Calu3 (cell line): ENCODE measurements around the gene PTGDR. TPM values are rescaled to one million over a fixed set of nuclear protein-coding genes. Genes with fewer than 3 reads are reported as not detected.

Experiments used
- BruUV-seq: library from RNA; stranded (reverse); fragments of 400-500 nt; replicated peaks from 2 replicates; lab custom pipeline; 2021; lab: Mats Ljungman, UMichigan
- CTCF ChIA-PET: fragments of 300-600 bp; sonication (Branson Sonifier 250); formaldehyde crosslinking; loops from one replicate; lab custom pipeline; 2022; ENCODE audit warnings: antibody characterized with exemption; lab: Charles Lee
- DNase-seq: peaks from one replicate; pipeline ENCODE4 v3.0.0; 2022
- H3K27ac Mint-ChIP-seq: one replicate; pipeline ENCODE4 v1.8.0; 2022; ENCODE audit warnings: mixed read lengths; ENCODE audit not compliant: unreplicated experiment
- H3K27me3 Mint-ChIP-seq: one replicate; pipeline ENCODE4 v1.8.0; 2022; ENCODE audit warnings: mixed read lengths; ENCODE audit not compliant: unreplicated experiment
- H3K36me3 Mint-ChIP-seq: one replicate; pipeline ENCODE4 v1.8.0; 2022; ENCODE audit warnings: mild to moderate bottlenecking, moderate library complexity, mixed read lengths; ENCODE audit not compliant: insufficient read depth, unreplicated experiment
- H3K4me1 Mint-ChIP-seq: one replicate; pipeline ENCODE4 v1.8.0; 2022; ENCODE audit warnings: mild to moderate bottlenecking, low read depth, mixed read lengths; ENCODE audit not compliant: unreplicated experiment
- H3K4me3 Mint-ChIP-seq: one replicate; pipeline ENCODE4 v1.8.0; 2022; ENCODE audit warnings: mild to moderate bottlenecking, low read depth, moderate library complexity, mixed read lengths; ENCODE audit not compliant: unreplicated experiment
- H3K9me3 Mint-ChIP-seq: one replicate; pipeline ENCODE4 v1.8.0; 2022; ENCODE audit warnings: low read depth, mixed read lengths; ENCODE audit not compliant: unreplicated experiment
- intact Hi-C: fragments of 100-400 bp; cut with micrococcal nuclease; formaldehyde crosslinking; loops from one replicate; pipeline ENCODE4 v1.10.0; 2022; ENCODE audit not compliant: unreplicated experiment
- total RNA-seq: library from RNA; stranded (reverse); gene quantifications from 2 replicates; pipeline ENCODE4 v1.2.3, GENCODE V29; 2022
- TF ChIP-seq, protein P1 (sequence below): fragments of 200-600 bp; IDR thresholded peaks from one replicate; pipeline ENCODE4 v1.8.0; 2022; ENCODE audit warnings: antibody characterized with exemption; ENCODE audit not compliant: unreplicated experiment

PTGDR gene
- total RNA-seq, 1 experiment from 2014 or later = not detected

DNA sequence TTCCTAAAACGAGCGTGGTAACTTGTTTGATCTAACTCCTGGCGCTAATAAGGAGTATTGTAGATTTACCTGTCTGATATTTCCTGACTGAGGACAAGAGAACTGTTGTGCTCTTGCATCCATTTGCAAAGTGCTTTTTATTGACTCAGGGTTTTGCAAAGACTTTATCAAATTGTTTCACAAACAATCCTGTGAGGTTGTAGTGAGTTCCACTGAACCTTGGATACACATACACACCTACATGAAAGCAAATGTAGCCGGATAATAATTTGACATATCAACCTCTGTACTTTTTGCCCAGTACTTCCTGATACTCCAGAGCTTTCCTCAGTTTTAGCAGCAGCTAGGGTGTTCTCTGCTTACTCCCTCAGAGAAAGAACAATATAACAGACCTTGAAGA is 39.9 kb downstream of the PTGDR start:
- no peak overlapping the region for H3K4me3 Mint-ChIP-seq
- no peak overlapping the region for H3K27ac Mint-ChIP-seq
- H3K27me3 Mint-ChIP-seq = peaks cover 38% of the 10 kb centered on the region
- intact Hi-C loops = no loop called here
- CTCF ChIA-PET = no interaction called here
- no peak for DNase-seq
- H3K36me3 Mint-ChIP-seq = no peaks in the 10 kb centered on the region
- no TSS peak for BruUV-seq
- H3K4me1 Mint-ChIP-seq = no peaks in the 10 kb centered on the region
- TF ChIP-seq, protein P1, sequence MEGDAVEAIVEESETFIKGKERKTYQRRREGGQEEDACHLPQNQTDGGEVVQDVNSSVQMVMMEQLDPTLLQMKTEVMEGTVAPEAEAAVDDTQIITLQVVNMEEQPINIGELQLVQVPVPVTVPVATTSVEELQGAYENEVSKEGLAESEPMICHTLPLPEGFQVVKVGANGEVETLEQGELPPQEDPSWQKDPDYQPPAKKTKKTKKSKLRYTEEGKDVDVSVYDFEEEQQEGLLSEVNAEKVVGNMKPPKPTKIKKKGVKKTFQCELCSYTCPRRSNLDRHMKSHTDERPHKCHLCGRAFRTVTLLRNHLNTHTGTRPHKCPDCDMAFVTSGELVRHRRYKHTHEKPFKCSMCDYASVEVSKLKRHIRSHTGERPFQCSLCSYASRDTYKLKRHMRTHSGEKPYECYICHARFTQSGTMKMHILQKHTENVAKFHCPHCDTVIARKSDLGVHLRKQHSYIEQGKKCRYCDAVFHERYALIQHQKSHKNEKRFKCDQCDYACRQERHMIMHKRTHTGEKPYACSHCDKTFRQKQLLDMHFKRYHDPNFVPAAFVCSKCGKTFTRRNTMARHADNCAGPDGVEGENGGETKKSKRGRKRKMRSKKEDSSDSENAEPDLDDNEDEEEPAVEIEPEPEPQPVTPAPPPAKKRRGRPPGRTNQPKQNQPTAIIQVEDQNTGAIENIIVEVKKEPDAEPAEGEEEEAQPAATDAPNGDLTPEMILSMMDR = no peak
- H3K9me3 Mint-ChIP-seq = no peaks in the 10 kb centered on the region

DNA sequence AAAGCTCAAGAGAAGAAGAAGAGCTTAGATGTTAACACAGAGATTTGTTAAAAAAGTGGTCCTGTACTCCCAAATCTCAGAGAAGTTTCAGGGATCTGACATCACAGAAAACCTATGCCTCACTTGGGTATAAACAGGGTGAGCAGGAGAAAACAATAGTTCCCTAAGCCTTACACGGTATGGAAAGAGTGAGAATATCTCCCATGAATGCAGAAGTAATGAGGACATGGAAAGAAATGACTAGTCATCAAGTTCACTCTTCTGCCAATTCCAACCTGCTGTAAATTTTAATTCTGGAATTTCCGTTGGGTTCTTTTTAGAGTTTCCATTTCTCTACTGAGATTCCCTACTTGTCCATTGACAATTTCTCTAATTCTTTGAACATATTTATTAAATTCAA is 40.4 kb downstream of the PTGDR start:
- intact Hi-C loops = no loop called here
- TF ChIP-seq, protein P1 = no peak
- CTCF ChIA-PET = interaction anchor here (0.6 kb wide), 1 partner anchor 1973 kb away, joined by 3 read pairs; no protein-coding TSS in a partner anchor

GRCh38 chr14:52310541-52310940 is 43.0 kb downstream of the PTGDR start:
- no peak for DNase-seq
- intact Hi-C loops = no loop called here

More for the DNA sequence above, 40.4 kb downstream of the PTGDR start:
- Mint-ChIP-seq H3K27me3 (peaks cover 38% of the 10 kb centered on the region), H3K4me3 (no peak overlapping the region), H3K27ac (no peak overlapping the region), H3K36me3 (no peaks in the 10 kb centered on the region), H3K4me1 (no peaks in the 10 kb centered on the region), H3K9me3 (no peaks in the 10 kb centered on the region)
- no TSS peak for BruUV-seq
- DNase-seq = no peak

DNA sequence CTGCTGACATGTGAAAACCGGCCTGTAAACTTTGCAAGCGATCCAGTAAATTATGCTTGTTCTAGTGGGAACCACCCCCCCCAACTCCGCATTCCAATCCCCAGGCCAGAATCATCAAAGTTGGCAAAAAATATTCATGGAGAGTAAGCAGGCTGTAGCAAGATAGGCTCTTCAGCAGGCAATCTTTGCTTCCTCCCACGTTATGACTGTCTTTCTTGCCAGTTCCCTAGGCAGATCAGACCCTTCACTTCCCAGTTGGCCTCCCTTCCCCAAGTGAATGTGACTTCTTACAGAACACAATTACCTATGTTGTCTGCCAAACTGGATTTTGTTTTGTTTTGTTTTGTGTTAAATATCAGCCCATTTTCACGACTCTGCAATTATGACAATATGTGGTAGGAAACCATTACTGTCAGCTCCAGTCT is 45.4 kb downstream of the PTGDR start:
- Mint-ChIP-seq H3K27me3 (peaks cover 68% of the 10 kb centered on the region), H3K36me3 (peaks cover 15% of the 10 kb centered on the region), H3K9me3 (no peaks in the 10 kb centered on the region), H3K4me1 (peaks cover 12% of the 10 kb centered on the region), H3K4me3 (no peak overlapping the region), H3K27ac (no peak overlapping the region)
- no peak for DNase-seq
- intact Hi-C loops = no loop called here
- CTCF ChIA-PET = interaction anchor here (1.0 kb wide), 1 partner anchor 50 kb away, joined by 3 read pairs; no protein-coding TSS in a partner anchor
- TF ChIP-seq, protein P1 = no peak
- BruUV-seq = no TSS peak

More at GRCh38 chr14:52310541-52310940, 43.0 kb downstream of the PTGDR start:
- H3K27me3 Mint-ChIP-seq = peaks cover 47% of the 10 kb centered on the region
- no TSS peak for BruUV-seq
- H3K36me3 Mint-ChIP-seq = peaks cover 15% of the 10 kb centered on the region
- no peak overlapping the region for H3K4me3 Mint-ChIP-seq
- CTCF ChIA-PET = no interaction called here
- H3K4me1 Mint-ChIP-seq = peaks cover 11% of the 10 kb centered on the region
- H3K27ac Mint-ChIP-seq = no peak overlapping the region
- TF ChIP-seq, protein P1 = no peak
- no peaks in the 10 kb centered on the region for H3K9me3 Mint-ChIP-seq
